IPS DF 19.7 (cell line): Measurements from ENCODE around the gene FNBP1.
"Not testable (repeated sequence)": the region's sequence is repeated elsewhere in the genome, so short reads cannot be mapped to it uniquely, and the experiment has no call there.

Source experiments
- DNase-seq: peaks from one replicate; pipeline ENCODE4 v3.0.0-alpha.2; 2013; ENCODE audit warnings: low read depth, low spot score

The FNBP1 gene

DNA sequence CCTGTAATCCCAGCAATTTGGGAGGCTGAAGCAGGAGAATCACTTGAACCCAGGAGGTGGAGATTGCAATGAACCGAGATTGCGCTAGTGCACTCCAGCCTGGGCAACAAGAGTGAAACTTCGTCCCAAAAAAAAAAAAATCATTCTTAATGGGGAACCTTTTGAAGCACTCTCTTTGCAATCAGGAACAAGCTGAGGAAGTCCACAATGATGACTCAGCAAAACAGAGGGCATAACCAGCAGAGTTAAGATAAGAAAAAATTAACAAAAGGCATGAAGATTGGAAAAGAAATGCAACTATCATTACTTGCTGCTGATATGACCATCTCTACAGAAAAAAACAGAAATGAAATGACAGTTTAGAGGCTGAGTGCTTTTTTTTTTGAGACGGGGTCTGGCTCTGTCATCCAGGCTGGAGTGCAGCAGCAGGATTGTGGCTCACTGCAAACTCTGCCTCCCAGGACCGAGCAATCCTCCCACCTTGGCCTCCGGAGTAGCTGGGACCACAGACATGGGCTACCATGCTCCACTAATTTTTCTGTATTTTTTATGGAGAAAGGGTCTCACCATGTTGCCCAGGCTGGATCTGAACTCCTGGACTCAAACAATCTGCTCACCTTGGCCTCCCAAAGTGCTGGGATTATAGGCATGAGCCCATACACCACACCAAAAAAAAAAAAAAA, 88.0 kb downstream of the FNBP1 start:
- no peak for DNase-seq

DNA sequence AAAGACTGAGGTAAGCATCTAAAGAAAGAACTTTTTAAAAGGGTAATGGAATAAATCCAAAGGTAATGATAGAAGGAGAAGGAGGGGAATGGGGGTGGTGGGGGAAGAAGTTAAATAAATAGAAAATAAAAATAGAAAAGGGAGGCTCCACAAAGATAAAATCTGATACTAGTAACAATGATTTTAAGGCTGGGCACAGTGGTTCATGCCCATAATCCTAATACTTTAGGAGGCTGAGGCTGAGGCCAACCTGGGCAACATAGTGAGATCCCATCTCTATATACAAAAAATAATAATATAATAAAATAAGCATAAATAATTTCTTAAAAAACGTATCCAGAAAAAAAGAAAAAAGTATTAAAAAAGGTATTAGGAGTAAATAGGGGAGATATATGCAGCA, 89.3 kb downstream of the FNBP1 start:
- no peak for DNase-seq

GRCh38 chr9:129952337-129952736, 90.7 kb downstream of the FNBP1 start:
- no peak for DNase-seq

DNA sequence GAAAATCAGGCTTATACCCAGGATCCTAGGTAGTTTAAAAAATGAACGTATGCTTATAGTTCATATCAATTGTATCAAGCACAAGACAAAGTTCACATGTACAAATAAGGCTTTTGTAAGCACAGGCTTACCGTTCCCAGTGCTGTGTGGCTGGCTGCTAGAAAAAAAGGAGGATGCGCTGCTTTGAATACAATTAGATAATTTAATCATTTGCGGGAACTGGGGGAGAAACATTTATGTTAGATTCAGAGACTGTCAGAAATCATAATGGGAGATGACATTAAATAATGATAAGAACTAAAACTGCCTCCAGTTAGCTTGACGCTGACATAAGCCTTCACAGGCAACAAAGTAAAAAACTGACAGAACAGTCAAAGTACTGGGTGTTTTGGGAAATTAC, 93.2 kb downstream of the FNBP1 start:
- DNase-seq, result no peak

GRCh38 chr9:129948626-129949025, 94.4 kb downstream of the FNBP1 start:
- DNase-seq, result not testable (repeated sequence)

GRCh38 chr9:129946246-129946995, 96.6 kb downstream of the FNBP1 start:
- no peak for DNase-seq

DNA sequence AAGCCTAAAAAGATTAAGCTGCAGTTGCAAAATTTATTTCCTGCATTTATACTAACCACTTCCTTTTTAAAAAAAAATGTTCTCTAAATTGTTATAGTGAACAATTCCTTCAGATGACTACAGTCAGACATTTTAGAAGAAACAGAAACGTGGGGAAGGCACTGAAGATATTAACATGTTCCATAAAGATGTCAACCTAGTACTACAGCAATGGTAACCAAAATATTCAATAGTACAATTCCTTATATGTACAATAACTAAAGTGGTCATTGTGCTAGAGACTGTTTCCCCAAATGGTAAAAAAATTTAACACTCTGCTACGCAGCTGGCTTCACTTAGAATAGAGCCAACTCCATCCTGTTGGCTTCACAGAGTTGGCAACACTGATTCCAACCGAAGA, 97.7 kb downstream of the FNBP1 start:
- no peak for DNase-seq

DNA sequence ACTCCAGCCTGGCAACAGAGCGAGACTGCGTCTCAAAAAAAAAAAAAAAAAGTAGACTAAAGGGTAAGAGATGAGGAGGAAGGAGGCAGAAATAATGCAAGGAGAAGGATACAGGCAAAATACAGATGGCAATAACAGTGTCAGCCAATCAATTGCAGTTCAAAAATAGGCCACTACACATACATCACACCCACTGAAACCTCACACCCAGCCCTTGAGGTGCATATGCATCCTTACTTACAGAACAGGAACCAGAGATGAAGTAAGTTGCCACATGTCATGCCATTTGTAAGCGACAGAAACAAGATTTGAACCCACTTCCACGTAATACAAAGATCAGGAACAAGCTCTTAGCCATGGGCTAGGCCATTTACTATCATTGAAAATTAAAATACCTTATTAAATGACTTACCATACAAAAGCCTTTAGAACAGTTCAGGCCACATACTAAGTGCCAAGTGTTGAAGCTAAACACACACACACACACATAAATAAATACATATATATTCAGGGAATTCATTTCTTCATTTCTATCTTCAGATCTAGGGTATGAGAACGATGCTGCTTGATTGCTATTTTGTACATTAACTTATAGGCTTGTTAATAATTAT, 98.4 kb downstream of the FNBP1 start:
- no peak for DNase-seq

GRCh38 chr9:129939431-129939830, 103.6 kb downstream of the FNBP1 start:
- no peak for DNase-seq

DNA sequence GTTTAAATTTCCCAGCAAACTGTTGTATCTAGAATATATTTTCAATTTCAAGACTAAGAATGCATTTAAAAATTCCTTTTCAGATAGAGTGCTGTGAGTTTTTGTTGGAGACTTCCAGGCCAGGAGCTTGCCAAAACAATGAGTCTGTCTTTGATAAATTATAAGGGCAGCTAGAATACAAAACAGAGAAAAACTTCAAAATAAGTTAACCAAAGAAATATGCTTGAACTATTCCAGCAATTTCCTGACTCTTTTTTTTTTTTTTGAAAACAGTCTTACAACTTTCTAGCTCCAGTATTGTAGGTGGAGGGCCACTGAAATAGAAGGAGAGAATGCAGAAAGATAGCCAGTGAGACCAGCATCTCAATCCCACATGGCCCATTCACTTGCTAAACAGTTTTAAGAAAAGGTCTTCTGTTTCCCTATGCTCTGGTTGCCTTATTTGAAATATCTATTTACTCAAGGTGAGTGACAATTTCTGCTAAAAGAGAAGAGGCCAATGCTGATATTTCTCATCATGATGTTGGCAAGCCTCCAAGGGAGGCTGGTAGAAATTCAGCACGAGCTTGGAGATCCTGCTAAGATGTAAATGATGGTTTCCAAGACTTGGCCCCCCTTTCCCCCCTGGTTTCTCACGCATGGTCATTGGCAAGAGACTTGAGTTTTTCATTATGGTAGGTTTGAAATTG, 104.6 kb downstream of the FNBP1 start:
- no peak for DNase-seq

GRCh38 chr9:129937879-129938278, 105.1 kb downstream of the FNBP1 start:
- not testable (repeated sequence) for DNase-seq

GRCh38 chr9:129936222-129936621, 106.8 kb downstream of the FNBP1 start:
- no peak for DNase-seq

DNA sequence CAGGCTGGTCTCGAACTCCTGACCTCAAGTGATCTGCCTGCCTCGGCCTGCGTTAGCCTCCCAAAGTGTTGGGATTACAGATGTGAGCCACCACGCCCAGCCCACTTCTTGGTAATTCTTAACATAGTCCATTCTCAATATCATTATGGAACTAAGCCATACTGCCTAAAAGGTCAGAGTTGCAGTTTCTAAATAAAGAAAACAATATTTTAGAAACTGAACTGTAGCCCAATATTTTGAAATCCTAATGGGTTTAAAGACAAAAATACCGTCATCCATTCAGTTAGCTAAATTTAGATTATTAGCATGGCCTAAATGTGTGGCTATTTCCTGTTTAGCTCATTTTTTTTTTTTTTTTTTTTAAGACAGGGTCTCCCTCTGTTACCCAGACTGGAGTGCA, 108.2 kb downstream of the FNBP1 start:
- DNase-seq, result no peak

- DNase-seq, result no peak
Measured at GRCh38 chr9:129934041-129934591, 108.9 kb downstream of the FNBP1 start.

GRCh38 chr9:129933185-129934040, 109.6 kb downstream of the FNBP1 start:
- DNase-seq, result no peak

DNA sequence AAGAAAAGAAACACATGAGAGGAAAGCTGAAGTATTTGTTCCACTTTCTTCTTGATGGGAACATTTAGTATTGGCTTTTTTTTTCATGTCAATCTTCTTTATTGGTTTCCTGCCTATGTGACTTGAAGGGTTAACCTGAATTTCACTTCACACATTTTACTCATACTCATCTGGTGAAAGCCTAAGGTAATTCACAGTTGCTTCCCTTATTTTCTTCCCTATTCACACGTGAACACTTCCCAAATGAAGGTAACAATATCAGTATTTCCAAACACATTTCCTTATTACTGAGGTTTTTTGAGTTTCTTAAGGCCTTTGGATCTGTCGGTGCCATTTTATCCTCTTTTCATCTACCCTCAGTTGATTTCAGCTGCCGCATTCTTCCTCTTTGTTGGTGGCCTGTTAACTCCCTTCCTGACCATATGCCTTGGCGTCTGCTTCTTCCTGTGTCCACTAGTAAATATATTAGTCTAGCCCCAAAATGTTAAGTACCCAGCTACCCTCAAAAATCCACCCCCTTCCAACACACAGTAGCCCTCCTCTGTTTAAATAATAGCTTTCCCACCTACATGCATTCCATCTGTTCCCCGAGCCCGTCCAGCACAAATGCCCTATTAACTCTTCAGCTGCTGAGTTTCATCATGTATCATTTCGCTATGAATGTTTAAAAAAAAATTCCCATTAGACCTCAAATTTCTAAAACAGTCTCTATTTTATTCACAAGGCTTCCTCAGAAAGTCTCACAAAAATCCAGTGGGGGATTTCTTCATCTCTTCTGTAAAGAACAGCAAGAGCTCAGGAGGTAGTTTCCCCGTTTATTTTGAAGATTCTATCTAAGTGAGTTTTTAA, 110.5 kb downstream of the FNBP1 start:
- DNase-seq, result no peak

- no peak for DNase-seq
Measured at GRCh38 chr9:129930743-129931142, 112.2 kb downstream of the FNBP1 start.

GRCh38 chr9:129929496-129930125, 113.4 kb downstream of the FNBP1 start:
- no peak for DNase-seq

DNA sequence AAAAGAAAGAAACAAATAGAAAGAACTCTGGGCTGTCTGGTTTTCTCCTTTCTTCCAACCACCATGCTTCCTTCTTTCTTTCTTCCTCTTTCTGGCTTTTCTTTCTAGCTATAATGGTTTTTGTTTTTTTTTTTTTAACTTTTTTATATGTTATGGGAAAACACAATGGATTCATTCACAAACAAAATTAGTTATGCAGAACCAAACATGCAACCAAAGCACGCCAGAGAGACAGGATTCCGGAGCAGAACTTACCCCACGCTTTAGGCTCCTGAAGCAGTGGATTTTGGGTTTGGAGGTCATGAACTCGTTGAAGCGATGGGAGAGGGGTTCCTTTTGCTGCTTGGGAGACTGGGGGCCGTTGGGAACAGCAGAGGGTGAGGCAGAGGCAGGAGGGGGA, 119.4 kb downstream of the FNBP1 start:
- no peak for DNase-seq

DNA sequence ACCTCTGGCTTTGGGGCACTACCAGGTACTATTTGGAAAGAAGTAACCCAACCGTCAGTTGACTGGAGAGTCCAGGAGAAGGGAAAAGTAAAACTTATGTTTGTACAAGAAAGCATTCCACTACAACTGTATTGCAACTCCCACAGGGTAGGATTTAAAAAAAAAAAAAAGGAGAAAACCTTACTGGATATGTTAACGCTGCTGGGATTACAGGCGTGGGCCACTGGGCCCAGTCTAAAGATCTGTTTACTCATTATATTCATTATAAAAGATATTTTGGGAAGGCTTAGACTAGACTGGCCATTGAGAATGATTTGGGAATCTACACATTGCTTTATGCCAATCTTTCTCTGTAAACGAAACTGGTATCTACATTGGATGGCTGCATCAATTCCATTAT, 121.1 kb downstream of the FNBP1 start:
- no peak for DNase-seq
